ENCODE results near the gene URB2. TPM values are rescaled to one million over a fixed set of nuclear protein-coding genes. Genes with fewer than 3 reads are reported as not detected.

The URB2 gene
- polyA plus RNA-seq, 1 of the 3 experiments (the other 2 are of a cell fraction): 8.2 TPM

DNA sequence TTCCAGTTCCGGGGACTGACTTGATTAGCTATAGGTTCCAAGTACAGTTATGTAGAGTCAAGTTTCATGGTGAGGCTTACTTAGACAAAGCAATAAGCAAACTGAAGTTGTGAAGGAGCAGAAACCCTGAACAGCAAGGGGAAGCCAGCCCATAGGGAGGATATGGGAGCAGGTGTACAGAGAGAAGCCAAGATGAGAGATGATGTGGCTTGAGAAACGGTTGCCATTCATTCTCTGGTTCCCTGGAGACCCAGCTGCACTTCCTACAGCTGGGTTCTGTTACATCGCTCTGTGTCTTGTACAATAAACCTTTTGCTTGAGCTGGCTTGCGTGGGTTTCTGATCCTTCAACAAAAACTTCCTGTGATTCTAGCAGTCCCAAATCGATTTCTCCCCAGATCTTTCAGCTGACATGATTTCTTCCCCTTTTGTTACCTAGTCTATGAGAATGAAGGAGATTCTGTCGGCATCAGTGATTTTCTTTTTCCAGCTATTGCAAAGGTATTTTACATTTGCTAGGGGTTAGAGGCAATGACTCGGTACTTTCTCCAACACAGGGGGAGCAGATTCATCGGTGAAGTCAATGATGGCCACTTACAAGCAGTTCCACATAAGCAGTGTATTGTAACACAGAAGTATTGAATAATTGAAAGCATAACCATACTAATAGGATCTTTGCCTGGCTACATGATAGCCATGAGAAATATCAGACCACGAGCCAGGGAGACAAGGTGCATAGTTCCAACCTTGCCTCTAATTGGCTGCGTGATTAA is 67.3 kb downstream of the URB2 start:
- H3K9ac ChIP-seq: no peak overlapping the region
- no peaks in the 10 kb centered on the region for H4K20me1 ChIP-seq (ENCODE audit: insufficient read depth)
- no peaks in the 10 kb centered on the region for H3K36me3 ChIP-seq (replicated peaks in 1 of 2; ENCODE audit: control insufficient read depth in 1 of 2, insufficient read depth in 2 of 2, low read length in 1 of 2)
- H3K4me2 ChIP-seq: no peak overlapping the region
- H3K27ac ChIP-seq (ENCODE audit: low read depth in 2 of 2, low read length in 1 of 2): peak overlapping the region; percentile 12 to 99; a peak in 3 of 4 replicates
- no peaks in the 10 kb centered on the region for H3K79me2 ChIP-seq (ENCODE audit: insufficient read depth)
- CTCF ChIA-PET: interaction anchor here (0.6 to 2.5 kb wide), 5 partner anchors 18 to 191 kb away, joined by 3 to 13 read pairs (median 3); no protein-coding TSS in a partner anchor
- no peak for TF ChIP-seq TCF12 (IDR thresholded peaks at IDR 0.05)
- TF ChIP-seq, protein P1, sequence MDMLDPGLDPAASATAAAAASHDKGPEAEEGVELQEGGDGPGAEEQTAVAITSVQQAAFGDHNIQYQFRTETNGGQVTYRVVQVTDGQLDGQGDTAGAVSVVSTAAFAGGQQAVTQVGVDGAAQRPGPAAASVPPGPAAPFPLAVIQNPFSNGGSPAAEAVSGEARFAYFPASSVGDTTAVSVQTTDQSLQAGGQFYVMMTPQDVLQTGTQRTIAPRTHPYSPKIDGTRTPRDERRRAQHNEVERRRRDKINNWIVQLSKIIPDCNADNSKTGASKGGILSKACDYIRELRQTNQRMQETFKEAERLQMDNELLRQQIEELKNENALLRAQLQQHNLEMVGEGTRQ (IDR thresholded peaks at IDR 0.05; ENCODE audit: borderline replicate concordance, low read depth, low read length): no peak
- TF ChIP-seq FOXM1 (IDR thresholded peaks at IDR 0.05; ENCODE audit: low read depth): no peak
- TF ChIP-seq, protein P2, sequence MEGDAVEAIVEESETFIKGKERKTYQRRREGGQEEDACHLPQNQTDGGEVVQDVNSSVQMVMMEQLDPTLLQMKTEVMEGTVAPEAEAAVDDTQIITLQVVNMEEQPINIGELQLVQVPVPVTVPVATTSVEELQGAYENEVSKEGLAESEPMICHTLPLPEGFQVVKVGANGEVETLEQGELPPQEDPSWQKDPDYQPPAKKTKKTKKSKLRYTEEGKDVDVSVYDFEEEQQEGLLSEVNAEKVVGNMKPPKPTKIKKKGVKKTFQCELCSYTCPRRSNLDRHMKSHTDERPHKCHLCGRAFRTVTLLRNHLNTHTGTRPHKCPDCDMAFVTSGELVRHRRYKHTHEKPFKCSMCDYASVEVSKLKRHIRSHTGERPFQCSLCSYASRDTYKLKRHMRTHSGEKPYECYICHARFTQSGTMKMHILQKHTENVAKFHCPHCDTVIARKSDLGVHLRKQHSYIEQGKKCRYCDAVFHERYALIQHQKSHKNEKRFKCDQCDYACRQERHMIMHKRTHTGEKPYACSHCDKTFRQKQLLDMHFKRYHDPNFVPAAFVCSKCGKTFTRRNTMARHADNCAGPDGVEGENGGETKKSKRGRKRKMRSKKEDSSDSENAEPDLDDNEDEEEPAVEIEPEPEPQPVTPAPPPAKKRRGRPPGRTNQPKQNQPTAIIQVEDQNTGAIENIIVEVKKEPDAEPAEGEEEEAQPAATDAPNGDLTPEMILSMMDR (IDR thresholded peaks at IDR 0.05): no peak
- TF ChIP-seq YY1 (IDR thresholded peaks at IDR 0.05; ENCODE audit: low read depth): no peak
- TF ChIP-seq SIN3A (IDR thresholded peaks at IDR 0.05; ENCODE audit: borderline replicate concordance, low read depth, low read length): no peak
- TF ChIP-seq SMC3 (IDR thresholded peaks at IDR 0.05; ENCODE audit: low read depth, low read length): no peak
- no peak for TF ChIP-seq TAF1 (IDR thresholded peaks at IDR 0.05; ENCODE audit: borderline replicate concordance, low read depth, low read length)
- no peak for TF ChIP-seq TEAD4 (IDR thresholded peaks at IDR 0.05; ENCODE audit: borderline replicate concordance, insufficient read depth)
- no peak for TF ChIP-seq NFIC (IDR thresholded peaks at IDR 0.05; ENCODE audit: borderline replicate concordance)
- no peak for TF ChIP-seq EZH2phosphoT487 (IDR thresholded peaks at IDR 0.05; ENCODE audit: borderline replicate concordance, low read depth)
- TF ChIP-seq, protein P3, sequence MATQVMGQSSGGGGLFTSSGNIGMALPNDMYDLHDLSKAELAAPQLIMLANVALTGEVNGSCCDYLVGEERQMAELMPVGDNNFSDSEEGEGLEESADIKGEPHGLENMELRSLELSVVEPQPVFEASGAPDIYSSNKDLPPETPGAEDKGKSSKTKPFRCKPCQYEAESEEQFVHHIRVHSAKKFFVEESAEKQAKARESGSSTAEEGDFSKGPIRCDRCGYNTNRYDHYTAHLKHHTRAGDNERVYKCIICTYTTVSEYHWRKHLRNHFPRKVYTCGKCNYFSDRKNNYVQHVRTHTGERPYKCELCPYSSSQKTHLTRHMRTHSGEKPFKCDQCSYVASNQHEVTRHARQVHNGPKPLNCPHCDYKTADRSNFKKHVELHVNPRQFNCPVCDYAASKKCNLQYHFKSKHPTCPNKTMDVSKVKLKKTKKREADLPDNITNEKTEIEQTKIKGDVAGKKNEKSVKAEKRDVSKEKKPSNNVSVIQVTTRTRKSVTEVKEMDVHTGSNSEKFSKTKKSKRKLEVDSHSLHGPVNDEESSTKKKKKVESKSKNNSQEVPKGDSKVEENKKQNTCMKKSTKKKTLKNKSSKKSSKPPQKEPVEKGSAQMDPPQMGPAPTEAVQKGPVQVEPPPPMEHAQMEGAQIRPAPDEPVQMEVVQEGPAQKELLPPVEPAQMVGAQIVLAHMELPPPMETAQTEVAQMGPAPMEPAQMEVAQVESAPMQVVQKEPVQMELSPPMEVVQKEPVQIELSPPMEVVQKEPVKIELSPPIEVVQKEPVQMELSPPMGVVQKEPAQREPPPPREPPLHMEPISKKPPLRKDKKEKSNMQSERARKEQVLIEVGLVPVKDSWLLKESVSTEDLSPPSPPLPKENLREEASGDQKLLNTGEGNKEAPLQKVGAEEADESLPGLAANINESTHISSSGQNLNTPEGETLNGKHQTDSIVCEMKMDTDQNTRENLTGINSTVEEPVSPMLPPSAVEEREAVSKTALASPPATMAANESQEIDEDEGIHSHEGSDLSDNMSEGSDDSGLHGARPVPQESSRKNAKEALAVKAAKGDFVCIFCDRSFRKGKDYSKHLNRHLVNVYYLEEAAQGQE (IDR thresholded peaks at IDR 0.05; ENCODE audit: low read depth, low read length): no peak
- no peak for TF ChIP-seq GATA2 (CRISPR knock-in tag; IDR thresholded peaks at IDR 0.05)
- TF ChIP-seq, protein P4, sequence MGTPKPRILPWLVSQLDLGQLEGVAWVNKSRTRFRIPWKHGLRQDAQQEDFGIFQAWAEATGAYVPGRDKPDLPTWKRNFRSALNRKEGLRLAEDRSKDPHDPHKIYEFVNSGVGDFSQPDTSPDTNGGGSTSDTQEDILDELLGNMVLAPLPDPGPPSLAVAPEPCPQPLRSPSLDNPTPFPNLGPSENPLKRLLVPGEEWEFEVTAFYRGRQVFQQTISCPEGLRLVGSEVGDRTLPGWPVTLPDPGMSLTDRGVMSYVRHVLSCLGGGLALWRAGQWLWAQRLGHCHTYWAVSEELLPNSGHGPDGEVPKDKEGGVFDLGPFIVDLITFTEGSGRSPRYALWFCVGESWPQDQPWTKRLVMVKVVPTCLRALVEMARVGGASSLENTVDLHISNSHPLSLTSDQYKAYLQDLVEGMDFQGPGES (IDR thresholded peaks at IDR 0.05; ENCODE audit: low read depth, low read length): no peak
- TF ChIP-seq MXI1 (IDR thresholded peaks at IDR 0.05; ENCODE audit: low read depth, low read length): no peak
- TF ChIP-seq NRF1 (IDR thresholded peaks at IDR 0.05; ENCODE audit: low read depth, low read length): no peak
- no peak for TF ChIP-seq FOSL2 (IDR thresholded peaks at IDR 0.05; ENCODE audit: borderline replicate concordance, low read depth)
- no peak for TF ChIP-seq EP300 (IDR thresholded peaks at IDR 0.05; ENCODE audit: borderline replicate concordance in 1 of 2, low read depth in 1 of 2, low read length in 1 of 2)
- no peak for TF ChIP-seq RCOR1 (IDR thresholded peaks at IDR 0.05; ENCODE audit: low read length)
- TF ChIP-seq RAD21 (IDR thresholded peaks at IDR 0.05; ENCODE audit: low read length): no peak
- no peaks in the 10 kb centered on the region for H3F3A ChIP-seq (replicated peaks; ENCODE audit: insufficient read depth)
- no peaks in the 10 kb centered on the region for H3K9me2 ChIP-seq
- H3K9me3 ChIP-seq: no peaks in the 10 kb centered on the region
- no peaks in the 10 kb centered on the region for H3K27me3 ChIP-seq (ENCODE audit: insufficient read depth)
- no peak overlapping the region for H2AFZ ChIP-seq (ENCODE audit: low read depth)
- no peak for DNase-seq
- peaks cover 20 to 38% of the 10 kb centered on the region in 2 experiments; a peak in 3 of 4 replicates for H3K4me1 ChIP-seq (ENCODE audit: control insufficient read depth in 1 of 2, insufficient read depth in 2 of 2, low read depth in 1 of 2, low read length in 1 of 2)
- 74% methylated on average over 10 of the region's 10 CpGs for WGBS (ENCODE audit: low lambda C conversion rate)
- H3K4me3 ChIP-seq (ENCODE audit: low read depth in 2 of 2, low read length in 1 of 2): no peak overlapping the region
- POLR2A ChIA-PET: interaction anchor here (2.1 kb wide), 1 partner anchor 250 kb away, joined by 7 read pairs; no protein-coding TSS in a partner anchor

All from SK-N-SH (cell line).